Thymus (tissue), 11 donors: Measurements from ENCODE around the gene SCT. TPM values are rescaled to one million over a fixed set of nuclear protein-coding genes. Genes with fewer than 3 reads are reported as not detected.

Experiments used
- DNase-seq, 9 donors: peaks; one replicate each; pipeline ENCODE4 v3.0.0-alpha.2; 2013; ENCODE audit warnings: low spot score in 9 of 9, low read depth in 6 of 9, missing footprints in 1 of 9
- H3K27ac ChIP-seq, 2 donors: one replicate each; pipeline ENCODE4 v1.5.1; 2013; ENCODE audit warnings: control low read depth in 1 of 2, low read depth in 1 of 2, low read length in 1 of 2, mild to moderate bottlenecking in 1 of 2, moderate library complexity in 1 of 2
- H3K27me3 ChIP-seq, 2 donors: one replicate each; pipeline ENCODE4 v1.5.1; 2013; ENCODE audit warnings: low read length in 1 of 2; ENCODE audit not compliant: control insufficient read depth in 2 of 2, insufficient read depth in 1 of 2
- H3K36me3 ChIP-seq, 2 donors: one replicate each; pipeline ENCODE4 v1.5.1; 2013; ENCODE audit warnings: low read length in 1 of 2, mild to moderate bottlenecking in 1 of 2, moderate library complexity in 1 of 2; ENCODE audit not compliant: control insufficient read depth in 2 of 2, insufficient read depth in 2 of 2
- H3K4me1 ChIP-seq, 2 donors: one replicate each; pipeline ENCODE4 v1.5.1; 2013; ENCODE audit warnings: low read length in 2 of 2; ENCODE audit not compliant: control insufficient read depth in 2 of 2, insufficient read depth in 2 of 2
- H3K4me3 ChIP-seq, 2 donors: one replicate each; pipeline ENCODE4 v1.5.1; 2013; ENCODE audit warnings: low read length in 2 of 2, control low read depth in 1 of 2, mild to moderate bottlenecking in 1 of 2
- H3K9me3 ChIP-seq, 2 donors: one replicate each; pipeline ENCODE4 v1.5.1; 2013; ENCODE audit warnings: low read length in 1 of 2, mild to moderate bottlenecking in 1 of 2; ENCODE audit not compliant: control insufficient read depth in 2 of 2, insufficient read depth in 1 of 2
- WGBS: extraction: QIAGEN DNeasy Blood & Tissue Kit; methylation state at CpG from one replicate; pipeline ENCODE4 v1.1.7; 2013; 5-methylcytosine and 5-hydroxymethylcytosine counted together
- polyA plus RNA-seq: library from polyadenylated mRNA; stranded (reverse); fragments of 200-250 nt; gene quantifications from one replicate; pipeline ENCODE4 v1.2.3, GENCODE V29; 2013
- total RNA-seq: library from RNA; stranded (reverse); fragments of 120-200 nt; gene quantifications from one replicate; pipeline ENCODE4 v1.2.4, GENCODE V29; 2013
- donor health status: healthy.

Gene SCT
- total and polyA plus RNA-seq, 2 donors = 0.19 to 0.25 TPM

DNA sequence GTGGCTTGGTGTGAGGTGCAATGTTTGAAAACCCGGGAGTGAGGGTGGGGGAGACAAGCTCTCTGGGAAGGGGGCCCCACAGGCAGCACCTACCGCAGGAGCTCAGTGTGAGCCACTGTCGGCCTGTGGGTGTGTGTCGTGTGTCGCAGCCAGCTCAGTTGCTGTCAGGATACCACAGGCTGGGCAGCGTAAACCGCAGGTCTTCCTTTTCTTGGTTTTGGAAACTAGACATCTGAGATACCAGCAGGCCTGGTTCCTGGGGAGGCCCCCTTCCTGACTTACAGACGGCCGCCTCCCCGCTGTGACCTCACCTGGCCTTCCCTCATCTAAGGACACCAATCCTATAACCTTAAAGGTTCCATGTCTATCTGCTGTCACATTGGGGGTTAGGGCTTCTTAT, 30.6 kb downstream of the SCT start:
- DNase-seq = no peak
- Histone ChIP-seq H3K4me3 (no peak overlapping the region), H3K36me3 (peaks cover 81 to 83% of the 10 kb centered on the region in 2 donors), H3K27ac (no peak overlapping the region), H3K9me3 (no peaks in the 10 kb centered on the region), H3K27me3 (no peaks in the 10 kb centered on the region), H3K4me1 (no peaks in the 10 kb centered on the region)
- WGBS = 83% methylated on average over 10 of the region's 10 CpGs

DNA sequence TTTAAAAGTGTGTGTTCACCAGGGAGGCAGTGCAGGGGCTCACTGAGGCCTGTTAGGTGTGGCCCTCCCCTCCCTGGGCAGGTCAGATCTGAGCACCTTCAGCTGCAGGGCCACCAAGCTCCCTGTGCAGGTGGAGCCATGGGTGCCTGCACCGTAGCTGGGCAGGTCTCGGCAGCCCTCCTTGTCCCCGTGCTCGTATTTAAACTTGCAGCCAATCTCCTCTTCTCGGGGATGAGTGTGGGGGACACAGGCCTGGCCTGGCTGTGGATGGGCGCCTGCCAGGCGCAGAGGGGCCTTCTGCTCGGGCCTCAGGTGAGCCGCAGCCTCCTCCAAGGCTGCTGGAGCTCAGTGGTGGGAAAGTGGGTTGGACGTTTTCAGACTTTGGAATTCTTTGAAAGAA, 31.6 kb downstream of the SCT start:
- DNase-seq = no peak
- H3K27ac ChIP-seq = no peak overlapping the region
- no peaks in the 10 kb centered on the region for H3K27me3 ChIP-seq
- peaks cover 84 to 91% of the 10 kb centered on the region in 2 donors for H3K36me3 ChIP-seq
- H3K4me3 ChIP-seq = no peak overlapping the region
- H3K4me1 ChIP-seq = no peaks in the 10 kb centered on the region
- no peaks in the 10 kb centered on the region for H3K9me3 ChIP-seq
- WGBS = 95% methylated on average over 10 of the region's 10 CpGs

- Histone ChIP-seq H3K27me3 (no peaks in the 10 kb centered on the region), H3K4me3 (no peak overlapping the region), H3K36me3 (peaks cover 86% of the 10 kb centered on the region in 2 donors), H3K9me3 (peaks cover 0 to 1% of the 10 kb centered on the region in 2 donors), H3K27ac (no peak overlapping the region), H3K4me1 (no peaks in the 10 kb centered on the region)
- no peak for DNase-seq
- 98% methylated on average over 21 of the region's 21 CpGs for WGBS
These were observed 33.6 kb downstream of the SCT start for GRCh38 chr11:593347-593746.

- peaks cover 83% of the 10 kb centered on the region in 2 donors for H3K36me3 ChIP-seq
- H3K27ac ChIP-seq = no peak overlapping the region
- no peaks in the 10 kb centered on the region for H3K27me3 ChIP-seq
- no peak overlapping the region for H3K4me3 ChIP-seq
- H3K9me3 ChIP-seq = peaks cover 0 to 1% of the 10 kb centered on the region in 2 donors
- WGBS = 98% methylated on average over 10 of the region's 10 CpGs
- peaks cover 0 to 3% of the 10 kb centered on the region in 2 donors for H3K4me1 ChIP-seq
- no peak for DNase-seq
These were observed 34.1 kb downstream of the SCT start for GRCh38 chr11:592918-593317.

DNA sequence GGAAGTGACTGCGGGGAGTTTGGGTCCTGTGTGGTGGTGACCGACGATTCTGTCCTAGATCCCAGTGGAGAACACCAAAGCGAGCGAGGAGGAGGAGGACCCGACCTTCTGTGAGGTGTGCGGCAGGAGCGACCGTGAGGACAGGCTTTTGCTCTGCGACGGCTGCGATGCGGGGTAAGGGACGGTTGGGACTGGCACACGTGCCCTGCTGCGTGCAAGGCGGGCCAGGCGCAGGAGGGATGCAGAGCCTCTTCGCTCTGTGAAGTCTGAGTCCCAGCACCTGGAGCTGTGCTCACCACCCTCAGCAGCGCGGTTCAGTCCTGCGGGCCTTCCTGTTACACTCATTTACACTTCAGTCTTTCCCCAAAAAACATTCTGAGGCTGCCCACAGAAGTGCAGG, 34.5 kb downstream of the SCT start:
- Histone ChIP-seq H3K27ac (no peak overlapping the region), H3K27me3 (no peaks in the 10 kb centered on the region), H3K36me3 (peaks cover 83% of the 10 kb centered on the region in 2 donors), H3K4me1 (peaks cover 0 to 7% of the 10 kb centered on the region in 2 donors), H3K4me3 (no peak overlapping the region), H3K9me3 (peaks cover 0 to 1% of the 10 kb centered on the region in 2 donors)
- no peak for DNase-seq
- WGBS = 98% methylated on average over 22 of the region's 22 CpGs

GRCh38 chr11:590997-591396, 36.0 kb downstream of the SCT start:
- peaks cover 0 to 1% of the 10 kb centered on the region in 2 donors for H3K9me3 ChIP-seq
- DNase-seq = no peak
- no peaks in the 10 kb centered on the region for H3K27me3 ChIP-seq
- no peak overlapping the region for H3K4me3 ChIP-seq
- H3K4me1 ChIP-seq = peaks cover 0 to 10% of the 10 kb centered on the region in 2 donors
- no peak overlapping the region for H3K27ac ChIP-seq
- H3K36me3 ChIP-seq = peaks cover 82 to 83% of the 10 kb centered on the region in 2 donors
- 83% methylated on average over 11 of the region's 11 CpGs for WGBS

- no peak for DNase-seq
- Histone ChIP-seq H3K9me3 (peaks cover 0 to 1% of the 10 kb centered on the region in 2 donors), H3K4me3 (no peak overlapping the region), H3K4me1 (peaks cover 0 to 10% of the 10 kb centered on the region in 2 donors), H3K27ac (no peak overlapping the region), H3K36me3 (peaks cover 71 to 76% of the 10 kb centered on the region in 2 donors), H3K27me3 (no peaks in the 10 kb centered on the region)
- WGBS = 96% methylated on average over 26 of the region's 26 CpGs
These were observed 37.2 kb downstream of the SCT start for GRCh38 chr11:589798-590197.

- DNase-seq = peak in 1 of 9 donors; percentile 72
- peaks cover 0 to 10% of the 10 kb centered on the region in 2 donors for H3K4me1 ChIP-seq
- H3K27me3 ChIP-seq = no peaks in the 10 kb centered on the region
- H3K27ac ChIP-seq = peak overlapping the region; percentile 44 to 74
- H3K9me3 ChIP-seq = peaks cover 1 to 5% of the 10 kb centered on the region in 2 donors
- peaks cover 68 to 73% of the 10 kb centered on the region in 2 donors for H3K36me3 ChIP-seq
- H3K4me3 ChIP-seq = no peak overlapping the region
- WGBS = 89% methylated on average over 6 of the region's 6 CpGs
These were observed 39.0 kb downstream of the SCT start for GRCh38 chr11:587978-588380.

GRCh38 chr11:587546-587945, 39.4 kb downstream of the SCT start:
- H3K4me3 ChIP-seq = no peak overlapping the region
- peaks cover 64 to 69% of the 10 kb centered on the region in 2 donors for H3K36me3 ChIP-seq
- peaks cover 1 to 5% of the 10 kb centered on the region in 2 donors for H3K9me3 ChIP-seq
- H3K4me1 ChIP-seq = peaks cover 0 to 10% of the 10 kb centered on the region in 2 donors
- no peak for DNase-seq
- H3K27me3 ChIP-seq = no peaks in the 10 kb centered on the region
- 92% methylated on average over 8 of the region's 8 CpGs for WGBS
- peak overlapping the region; percentile 62 to 74 for H3K27ac ChIP-seq
